GM12878 (cell line): Measurements from ENCODE around the gene ACRV1. TPM values are rescaled to one million over a fixed set of nuclear protein-coding genes. Genes with fewer than 3 reads are reported as not detected.

ENCODE experiments used
- ATAC-seq: fragments of 200-7000 bp; cut with Tn5 transposase; 3 replicates; pipeline ENCODE4 v1.9.1; 2020; ENCODE audit warnings: mild to moderate bottlenecking, moderate library complexity
- BruUV-seq: library from RNA; stranded (reverse); fragments of 400-500 nt; replicated peaks from 2 replicates; lab custom pipeline; 2021; lab: Mats Ljungman, UMichigan
- CTCF ChIA-PET: fragments of 300-600 bp; sonication (Branson Sonifier 250); formaldehyde crosslinking; extraction: SDS; loops from one replicate; lab custom pipeline; 2021; ENCODE audit warnings: inconsistent platforms; lab: Yijun Ruan, JAX
- POLR2A ChIA-PET: fragments of 350-600 bp; formaldehyde crosslinking; extraction: SDS; loops from one replicate; lab custom pipeline; 2021; ENCODE audit warnings: inconsistent platforms; lab: Charles Lee
- RAD21 ChIA-PET: fragments of 300-600 bp; sonication (Branson Sonifier 250); formaldehyde crosslinking; loops from one replicate; lab custom pipeline; 2023; ENCODE audit warnings: antibody characterized with exemption; ENCODE audit not compliant: unreplicated experiment; lab: Charles Lee
- SMC1A ChIA-PET: fragments of 300-600 bp; sonication (Branson Sonifier 250); formaldehyde crosslinking; loops from one replicate; lab custom pipeline; 2023; ENCODE audit not compliant: unreplicated experiment, uncharacterized antibody; lab: Charles Lee
- DNase-seq: peaks from one replicate; pipeline ENCODE4 v3.0.0-alpha.2; 2011; ENCODE audit warnings: low read depth, low spot score
- FAIRE-seq: peaks from 3 replicates; lab custom pipeline; 2011; peaks lifted over from hg19 to GRCh38; lab: Jason Lieb, UNC
- H2AFZ ChIP-seq: 2 replicates; pipeline ENCODE4 v1.6.0; 2011; ENCODE audit warnings: low read depth, low read length, control low read depth; ENCODE audit not compliant: control insufficient read depth
- H3K27ac ChIP-seq: 2 replicates; pipeline ENCODE4 v1.5.1; 2011; ENCODE audit warnings: control low read depth; ENCODE audit not compliant: control insufficient read depth, insufficient read depth
- H3K27me3 ChIP-seq, 2 experiments: replicated peaks in 1 of 2; 2 replicates each; pipeline versions ENCODE4 v1.6.0 to v1.6.1; 2011; ENCODE audit warnings: low read length in 1 of 2; ENCODE audit not compliant: control insufficient read depth in 2 of 2, insufficient read depth in 2 of 2
- H3K36me3 ChIP-seq, 2 experiments: 2 replicates each; pipeline ENCODE4 v1.5.1; 2011; ENCODE audit warnings: low read length in 1 of 2; ENCODE audit not compliant: control insufficient read depth in 2 of 2, insufficient read depth in 2 of 2
- H3K4me1 ChIP-seq: 2 replicates; pipeline ENCODE4 v1.6.1; 2011; ENCODE audit warnings: mild to moderate bottlenecking, low read length, moderate library complexity, mixed read lengths; ENCODE audit not compliant: control insufficient read depth, insufficient read depth
- H3K4me2 ChIP-seq: 2 replicates; pipeline ENCODE4 v1.6.0; 2011; ENCODE audit warnings: control low read depth; ENCODE audit not compliant: control insufficient read depth, insufficient read depth
- H3K4me3 ChIP-seq: fragments of 200-600 bp; sonication (generic); 2 replicates; pipeline ENCODE4 v1.5.1; 2016
- H3K79me2 ChIP-seq: 2 replicates; pipeline ENCODE4 v1.6.0; 2011; ENCODE audit warnings: low read length; ENCODE audit not compliant: control insufficient read depth, insufficient read depth
- H3K9ac ChIP-seq: 2 replicates; pipeline ENCODE4 v1.8.0; 2011; ENCODE audit warnings: low read length, control low read depth, mixed read lengths; ENCODE audit not compliant: control insufficient read depth, insufficient read depth
- H3K9me3 ChIP-seq: replicated peaks from 3 replicates; pipeline ENCODE4 v1.5.1; 2011; ENCODE audit warnings: mild to moderate bottlenecking, low read length; ENCODE audit not compliant: control insufficient read depth, insufficient read depth
- H4K20me1 ChIP-seq: 2 replicates; pipeline ENCODE4 v1.6.0; 2011; ENCODE audit not compliant: control insufficient read depth, insufficient read depth
- ASH2L ChIP-seq: fragments of 300-600, 200-600 bp; sonication (generic); IDR thresholded peaks from 2 replicates; pipeline ENCODE4 v1.6.1; 2017; ENCODE audit warnings: low read depth, mild to moderate bottlenecking, borderline replicate concordance
- CREM ChIP-seq: IDR thresholded peaks from 2 replicates; pipeline ENCODE4 v1.6.1; 2014; ENCODE audit warnings: antibody characterized with exemption, low read depth
- FOXK2 ChIP-seq: fragments of 450-650 bp; IDR thresholded peaks from 2 replicates; pipeline ENCODE4 v1.6.1; 2017; ENCODE audit warnings: mild to moderate bottlenecking, moderate library complexity
- HCFC1 ChIP-seq: fragments of 150-350 bp; IDR thresholded peaks from 2 replicates; pipeline ENCODE4 v1.6.1; 2014; ENCODE audit warnings: low read length
- MYC ChIP-seq: IDR thresholded peaks from 2 replicates; pipeline ENCODE4 v1.6.1; 2011; ENCODE audit warnings: mild to moderate bottlenecking, low read length, moderate library complexity, inconsistent platforms; ENCODE audit not compliant: insufficient read depth, insufficient replicate concordance, insufficient read length, severe bottlenecking
- SIX5 ChIP-seq: IDR thresholded peaks from 2 replicates; pipeline ENCODE4 v1.6.1; 2011; ENCODE audit warnings: mild to moderate bottlenecking, low read depth, low read length, moderate library complexity; ENCODE audit not compliant: severe bottlenecking
- WGBS: methylation state at CpG from one replicate; pipeline ENCODE4 v1.1.6; 2016; ENCODE audit warnings: low lambda C conversion rate; ENCODE audit not compliant: insufficient replicate concordance, insufficient coverage; ENCODE audit errors: missing lambda C conversion rate; 5-methylcytosine and 5-hydroxymethylcytosine counted together
- in situ Hi-C: fragments of 300-500 bp; cut with MboI; formaldehyde crosslinking; loops from 9 replicates; pipeline ENCODE4 v1.14.3; 2018; ENCODE audit warnings: mixed read lengths
- intact Hi-C: fragments of 100-400 bp; cut with micrococcal nuclease; formaldehyde crosslinking; loops from one replicate; pipeline ENCODE4 v1.14.2; 2022; ENCODE audit not compliant: unreplicated experiment
- polyA plus RNA-seq, 11 experiments: library from polyadenylated mRNA; depleted of rRNA in 4 of 11; unstranded in 6 of 11; stranded (reverse) in 5 of 11; fragments of >200 nt; fragmentation: Nextera tagmentation in 4 of 11; fragmentation: Illumina TruSeq in 1 of 11; extraction: Ambion mirVana in 4 of 11; extraction: Trizol in 1 of 11; gene quantifications; 1 replicate in 1 of 11; 2 replicates in 10 of 11; pipeline versions ENCODE4 v1.2.1 to v1.2.3, GENCODE V29; 2011 to 2016; ENCODE audit warnings: inconsistent platforms in 2 of 11, missing spikeins in 2 of 11, low read depth in 1 of 11
- total RNA-seq, 4 experiments: library from RNA; depleted of rRNA in 3 of 4; stranded (reverse); fragments of >200 nt in 3 of 4; fragmentation: Illumina TruSeq in 1 of 4; extraction: Trizol in 1 of 4; gene quantifications; 2 replicates each; pipeline versions ENCODE4 v1.2.1 to v1.2.3, GENCODE V29; 2013 to 2021
- TF ChIP-seq, protein P1 (sequence below): fragments of 450-650 bp; IDR thresholded peaks from 2 replicates; pipeline ENCODE4 v1.6.1; 2016; ENCODE audit warnings: mild to moderate bottlenecking
- TF ChIP-seq, protein P2 (sequence below): fragments of 450-650 bp; formaldehyde crosslinking; IDR thresholded peaks from 2 replicates; pipeline ENCODE4 v1.4.0; 2022; ENCODE audit warnings: mild to moderate bottlenecking, moderate library complexity

ACRV1 gene
- total and polyA plus RNA-seq, 10 of the 15 experiments (the other 5 are each of a cell fraction or from before 2014, with no cell fraction given), result 0.09 to 0.82 (median 0.23) TPM; not detected in 2

DNA sequence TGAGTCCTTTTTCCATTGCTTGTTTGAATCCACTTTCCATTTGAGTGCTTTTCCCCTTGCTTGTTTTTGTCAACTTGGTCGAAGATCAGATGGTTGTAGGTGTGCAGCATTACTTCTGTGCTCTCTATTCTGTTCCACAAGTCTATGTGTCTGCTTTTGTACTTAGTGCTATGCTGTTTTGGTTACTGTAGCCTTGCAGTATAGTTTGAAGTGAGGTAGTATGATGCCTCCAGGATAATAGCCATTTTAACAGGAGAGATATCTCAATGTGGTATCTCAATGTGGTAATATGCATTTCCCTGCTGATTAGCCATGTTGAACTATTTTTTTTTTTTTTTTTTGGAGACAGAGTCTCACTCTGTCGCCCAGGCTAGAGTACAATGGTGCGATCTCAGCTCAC, 16.7 kb downstream of the ACRV1 start:
- H2AFZ ChIP-seq, result no peak overlapping the region
- in situ Hi-C loops (no loop called here), intact Hi-C loops (no loop called here)
- no peaks in the 10 kb centered on the region for H3K27me3 ChIP-seq
- no peaks in the 10 kb centered on the region; the same call in 2 of the 3 replicates for H3K9me3 ChIP-seq
- no TSS peak for BruUV-seq
- H3K79me2 ChIP-seq, result no peaks in the 10 kb centered on the region
- RAD21 ChIA-PET, result no interaction called here
- H3K27ac ChIP-seq, result no peak overlapping the region
- no peaks in the 10 kb centered on the region for H4K20me1 ChIP-seq
- DNase-seq (no peak), ATAC-seq (no peak), FAIRE-seq (no peak)
- CTCF ChIA-PET, result no interaction called here
- SMC1A ChIA-PET, result no interaction called here
- H3K36me3 ChIP-seq, result peaks cover 0 to 5% of the 10 kb centered on the region in 2 experiments; a peak in 3 of 4 replicates
- no peak overlapping the region for H3K4me2 ChIP-seq
- TF ChIP-seq FOXK2 (no peak), MYC (no peak)
- 96% methylated on average over 2 of the region's 3 CpGs for WGBS
- H3K9ac ChIP-seq, result no peak overlapping the region
- POLR2A ChIA-PET, result no interaction called here
- no peaks in the 10 kb centered on the region for H3K4me1 ChIP-seq
- no peak overlapping the region for H3K4me3 ChIP-seq

DNA sequence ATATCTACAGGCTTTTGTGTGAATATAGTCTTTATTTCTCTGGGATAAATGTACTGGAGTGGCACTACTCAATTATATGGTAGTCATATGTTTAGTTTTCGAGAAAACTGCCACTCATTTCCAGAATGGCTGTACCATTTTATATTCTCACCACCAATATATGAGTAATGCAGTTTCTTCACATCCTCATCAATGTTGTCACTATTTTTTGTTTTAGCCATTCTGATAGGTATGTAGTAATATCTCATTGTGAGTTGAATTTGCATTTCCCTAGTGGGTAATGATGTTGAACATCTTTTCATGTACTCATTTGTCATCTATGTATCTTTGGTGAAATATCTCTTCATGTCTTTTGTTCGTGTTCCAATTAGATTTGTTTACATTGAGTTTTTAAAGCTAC, 18.0 kb downstream of the ACRV1 start:
- ChIA-PET RAD21 (no interaction called here), SMC1A (no interaction called here), CTCF (interaction anchor here (0.6 kb wide), 2 partner anchors 19 to 40 kb away, joined by 3 read pairs; no protein-coding TSS in a partner anchor), POLR2A (no interaction called here)
- BruUV-seq, result no TSS peak
- in situ Hi-C loops (no loop called here), intact Hi-C loops (no loop called here)
- DNase-seq, result no peak
- Histone ChIP-seq H3K9me3 (no peaks in the 10 kb centered on the region; the same call in 2 of the 3 replicates), H2AFZ (no peak overlapping the region), H3K4me1 (no peaks in the 10 kb centered on the region), H3K4me3 (no peak overlapping the region), H3K36me3 (peaks cover 0 to 9% of the 10 kb centered on the region in 2 experiments; a peak in 3 of 4 replicates), H3K27me3 (no peaks in the 10 kb centered on the region), H3K79me2 (no peaks in the 10 kb centered on the region), H4K20me1 (no peaks in the 10 kb centered on the region), H3K27ac (no peak overlapping the region), H3K9ac (no peak overlapping the region), H3K4me2 (no peak overlapping the region)
- no peak; the same call in 2 of the 3 replicates for ATAC-seq
- FAIRE-seq, result peak; percentile 31
- WGBS, result 31% methylated on average over 2 of the region's 2 CpGs
- no peak for TF ChIP-seq HCFC1
- TF ChIP-seq, protein P1, sequence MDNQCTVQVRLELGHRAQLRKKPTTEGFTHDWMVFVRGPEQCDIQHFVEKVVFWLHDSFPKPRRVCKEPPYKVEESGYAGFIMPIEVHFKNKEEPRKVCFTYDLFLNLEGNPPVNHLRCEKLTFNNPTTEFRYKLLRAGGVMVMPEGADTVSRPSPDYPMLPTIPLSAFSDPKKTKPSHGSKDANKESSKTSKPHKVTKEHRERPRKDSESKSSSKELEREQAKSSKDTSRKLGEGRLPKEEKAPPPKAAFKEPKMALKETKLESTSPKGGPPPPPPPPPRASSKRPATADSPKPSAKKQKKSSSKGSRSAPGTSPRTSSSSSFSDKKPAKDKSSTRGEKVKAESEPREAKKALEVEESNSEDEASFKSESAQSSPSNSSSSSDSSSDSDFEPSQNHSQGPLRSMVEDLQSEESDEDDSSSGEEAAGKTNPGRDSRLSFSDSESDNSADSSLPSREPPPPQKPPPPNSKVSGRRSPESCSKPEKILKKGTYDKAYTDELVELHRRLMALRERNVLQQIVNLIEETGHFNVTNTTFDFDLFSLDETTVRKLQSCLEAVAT, result no peak
- TF ChIP-seq SIX5, result no peak
- TF ChIP-seq CREM, result no peak
- TF ChIP-seq ASH2L, result no peak
- TF ChIP-seq, protein P2, sequence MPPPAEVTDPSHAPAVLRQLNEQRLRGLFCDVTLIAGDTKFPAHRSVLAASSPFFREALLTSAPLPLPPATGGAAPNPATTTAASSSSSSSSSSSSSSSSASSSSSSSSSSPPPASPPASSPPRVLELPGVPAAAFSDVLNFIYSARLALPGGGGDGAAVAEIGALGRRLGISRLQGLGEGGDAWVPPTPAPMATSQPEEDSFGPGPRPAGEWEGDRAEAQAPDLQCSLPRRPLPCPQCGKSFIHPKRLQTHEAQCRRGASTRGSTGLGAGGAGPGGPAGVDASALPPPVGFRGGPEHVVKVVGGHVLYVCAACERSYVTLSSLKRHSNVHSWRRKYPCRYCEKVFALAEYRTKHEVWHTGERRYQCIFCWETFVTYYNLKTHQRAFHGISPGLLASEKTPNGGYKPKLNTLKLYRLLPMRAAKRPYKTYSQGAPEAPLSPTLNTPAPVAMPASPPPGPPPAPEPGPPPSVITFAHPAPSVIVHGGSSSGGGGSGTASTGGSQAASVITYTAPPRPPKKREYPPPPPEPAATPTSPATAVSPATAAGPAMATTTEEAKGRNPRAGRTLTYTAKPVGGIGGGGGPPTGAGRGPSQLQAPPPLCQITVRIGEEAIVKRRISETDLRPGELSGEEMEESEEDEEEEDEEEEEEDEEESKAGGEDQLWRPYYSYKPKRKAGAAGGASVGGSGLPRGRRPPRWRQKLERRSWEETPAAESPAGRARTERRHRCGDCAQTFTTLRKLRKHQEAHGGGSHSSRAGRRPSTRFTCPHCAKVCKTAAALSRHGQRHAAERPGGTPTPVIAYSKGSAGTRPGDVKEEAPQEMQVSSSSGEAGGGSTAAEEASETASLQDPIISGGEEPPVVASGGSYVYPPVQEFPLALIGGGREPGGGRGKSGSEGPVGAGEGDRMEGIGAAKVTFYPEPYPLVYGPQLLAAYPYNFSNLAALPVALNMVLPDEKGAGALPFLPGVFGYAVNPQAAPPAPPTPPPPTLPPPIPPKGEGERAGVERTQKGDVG (CRISPR knock-in tag), result no peak
